GM19452 (cell line): ENCODE data around the gene FKBP2.

Experiments used
- ATAC-seq: cut with Tn5 transposase; IDR thresholded peaks from one replicate; pipeline ENCODE4 v1.9.1; 2021; ENCODE audit not compliant: unreplicated experiment

Gene FKBP2

DNA sequence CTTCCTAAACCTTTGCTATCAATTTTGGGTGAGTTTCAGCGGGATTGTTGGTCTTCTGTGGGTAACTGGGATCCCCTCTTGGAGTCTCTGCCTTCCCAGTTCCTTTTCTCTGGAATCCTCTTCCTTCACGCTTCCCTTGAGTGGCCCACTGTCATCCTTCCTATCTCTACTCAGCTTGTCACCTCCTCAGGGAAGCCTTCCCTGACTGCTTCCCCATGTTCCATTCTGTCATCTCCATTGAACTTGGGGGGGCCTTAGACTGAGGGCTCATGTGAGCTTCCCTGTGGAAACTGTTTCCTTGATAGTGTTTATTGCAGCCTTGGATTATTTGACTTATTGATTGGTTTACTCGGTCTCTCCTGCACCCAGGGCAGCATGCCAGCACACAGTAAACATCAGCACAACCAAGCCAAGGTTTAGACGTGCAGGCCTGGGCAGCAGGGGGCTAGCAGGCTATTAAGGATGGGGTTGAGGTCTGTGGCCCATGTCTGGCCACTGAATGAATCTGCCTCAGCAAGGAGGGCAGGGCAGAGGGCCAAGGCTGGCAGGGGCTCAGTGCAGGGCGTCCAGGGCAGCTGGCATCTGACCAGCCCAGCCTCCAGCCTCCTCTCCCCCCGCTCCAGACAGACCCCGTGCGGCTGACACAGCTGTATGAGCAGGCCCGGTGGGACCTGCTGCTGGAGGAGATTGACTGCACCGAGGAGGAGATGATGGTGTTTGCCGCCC, 22.1 kb upstream of the FKBP2 start:
- no peak for ATAC-seq

DNA sequence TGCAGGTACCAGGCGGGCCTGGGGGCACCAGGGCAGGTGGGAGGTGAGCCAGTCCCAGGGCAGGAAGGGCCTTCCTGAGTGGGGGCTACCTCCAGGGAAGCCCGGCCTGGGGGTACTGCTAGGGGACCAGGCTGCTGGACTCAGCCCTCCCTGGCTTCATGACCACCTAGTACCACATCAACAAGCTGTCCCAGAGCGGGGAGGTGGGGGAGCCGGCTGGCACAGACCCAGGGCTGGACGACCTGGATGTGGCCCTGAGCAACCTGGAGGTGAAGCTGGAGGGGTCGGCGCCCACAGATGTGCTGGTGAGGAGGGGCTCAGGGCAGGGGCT, 21.6 kb upstream of the FKBP2 start:
- no peak for ATAC-seq

DNA sequence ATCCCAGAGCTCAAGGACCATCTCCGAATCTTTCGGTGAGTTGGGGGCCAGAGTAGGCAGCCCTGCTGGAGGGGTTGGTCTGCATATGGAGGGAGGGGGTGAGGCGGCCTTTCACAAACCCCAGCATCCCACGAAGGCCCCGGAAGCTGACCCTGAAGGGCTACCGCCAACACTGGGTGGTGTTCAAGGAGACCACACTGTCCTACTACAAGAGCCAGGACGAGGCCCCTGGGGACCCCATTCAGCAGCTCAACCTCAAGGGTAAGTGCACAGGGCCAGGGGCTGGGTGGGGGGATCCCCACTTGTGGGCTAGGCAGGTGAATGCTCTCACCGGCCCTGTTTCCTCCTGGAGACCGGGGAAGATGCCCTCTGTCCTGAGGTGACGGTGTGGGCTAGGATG, 21.1 kb upstream of the FKBP2 start:
- no peak for ATAC-seq

DNA sequence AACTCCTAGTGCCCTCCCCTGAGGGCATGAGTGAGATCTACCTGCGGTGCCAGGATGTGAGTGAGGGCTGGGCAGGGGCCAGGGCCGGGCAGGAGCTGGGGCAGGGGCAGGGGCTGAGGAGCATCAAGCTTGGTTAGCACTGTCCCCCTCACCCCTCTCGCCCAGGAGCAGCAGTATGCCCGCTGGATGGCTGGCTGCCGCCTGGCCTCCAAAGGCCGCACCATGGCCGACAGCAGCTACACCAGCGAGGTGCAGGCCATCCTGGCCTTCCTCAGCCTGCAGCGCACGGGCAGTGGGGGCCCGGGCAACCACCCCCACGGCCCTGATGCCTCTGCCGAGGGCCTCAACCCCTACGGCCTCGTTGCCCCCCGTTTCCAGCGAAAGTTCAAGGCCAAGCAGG, 20.6 kb upstream of the FKBP2 start:
- no peak for ATAC-seq

DNA sequence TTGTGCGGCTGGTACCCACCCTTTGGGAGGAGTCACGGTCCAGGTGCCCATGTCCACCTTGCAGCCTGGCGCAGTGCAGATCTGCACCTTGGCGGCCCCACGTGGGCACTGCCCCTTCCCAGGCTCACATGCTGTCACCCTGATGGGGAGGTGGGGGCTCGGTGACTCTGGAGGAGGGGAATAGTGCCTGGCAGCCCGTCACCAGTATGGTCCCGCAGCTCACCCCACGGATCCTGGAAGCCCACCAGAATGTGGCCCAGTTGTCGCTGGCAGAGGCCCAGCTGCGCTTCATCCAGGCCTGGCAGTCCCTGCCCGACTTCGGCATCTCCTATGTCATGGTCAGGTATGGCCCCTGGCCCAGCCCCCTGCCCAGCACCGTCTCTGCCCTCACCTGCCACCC, 20.1 kb upstream of the FKBP2 start:
- no peak for ATAC-seq

DNA sequence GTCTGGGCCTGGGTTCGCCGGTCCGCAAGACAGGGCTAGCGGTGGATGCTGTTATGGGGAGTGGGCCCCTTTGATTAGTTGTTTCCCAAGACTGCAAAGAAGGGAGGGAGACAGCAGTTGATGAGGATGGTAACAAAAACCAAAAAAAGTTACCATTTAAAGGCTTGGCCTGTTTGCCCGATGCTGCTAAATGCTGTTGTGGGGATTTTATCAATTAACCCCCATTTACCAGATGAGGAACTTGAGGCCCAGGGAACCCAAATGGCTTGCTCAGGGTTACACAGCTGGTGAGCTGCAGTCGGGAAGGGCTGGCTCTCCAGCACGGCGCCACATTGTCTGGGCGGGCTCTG, 18.3 kb upstream of the FKBP2 start:
- no peak for ATAC-seq

DNA sequence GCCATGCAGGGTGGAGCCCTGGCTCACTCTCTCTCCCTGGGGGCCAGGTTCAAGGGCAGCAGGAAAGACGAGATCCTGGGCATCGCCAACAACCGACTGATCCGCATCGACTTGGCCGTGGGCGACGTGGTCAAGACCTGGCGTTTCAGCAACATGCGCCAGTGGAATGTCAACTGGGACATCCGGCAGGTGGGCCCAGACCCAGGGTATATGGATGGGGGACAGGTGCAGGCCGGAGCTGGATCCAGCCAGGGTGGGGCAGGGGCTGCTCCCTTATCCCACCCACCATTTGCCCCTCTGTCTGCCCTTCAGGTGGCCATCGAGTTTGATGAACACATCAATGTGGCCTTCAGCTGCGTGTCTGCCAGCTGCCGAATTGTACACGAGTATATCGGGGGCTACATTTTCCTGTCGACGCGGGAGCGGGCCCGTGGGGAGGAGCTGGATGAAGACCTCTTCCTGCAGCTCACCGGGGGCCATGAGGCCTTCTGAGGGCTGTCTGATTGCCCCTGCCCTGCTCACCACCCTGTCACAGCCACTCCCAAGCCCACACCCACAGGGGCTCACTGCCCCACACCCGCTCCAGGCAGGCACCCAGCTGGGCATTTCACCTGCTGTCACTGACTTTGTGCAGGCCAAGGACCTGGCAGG, 17.8 kb upstream of the FKBP2 start:
- ATAC-seq = no peak

DNA sequence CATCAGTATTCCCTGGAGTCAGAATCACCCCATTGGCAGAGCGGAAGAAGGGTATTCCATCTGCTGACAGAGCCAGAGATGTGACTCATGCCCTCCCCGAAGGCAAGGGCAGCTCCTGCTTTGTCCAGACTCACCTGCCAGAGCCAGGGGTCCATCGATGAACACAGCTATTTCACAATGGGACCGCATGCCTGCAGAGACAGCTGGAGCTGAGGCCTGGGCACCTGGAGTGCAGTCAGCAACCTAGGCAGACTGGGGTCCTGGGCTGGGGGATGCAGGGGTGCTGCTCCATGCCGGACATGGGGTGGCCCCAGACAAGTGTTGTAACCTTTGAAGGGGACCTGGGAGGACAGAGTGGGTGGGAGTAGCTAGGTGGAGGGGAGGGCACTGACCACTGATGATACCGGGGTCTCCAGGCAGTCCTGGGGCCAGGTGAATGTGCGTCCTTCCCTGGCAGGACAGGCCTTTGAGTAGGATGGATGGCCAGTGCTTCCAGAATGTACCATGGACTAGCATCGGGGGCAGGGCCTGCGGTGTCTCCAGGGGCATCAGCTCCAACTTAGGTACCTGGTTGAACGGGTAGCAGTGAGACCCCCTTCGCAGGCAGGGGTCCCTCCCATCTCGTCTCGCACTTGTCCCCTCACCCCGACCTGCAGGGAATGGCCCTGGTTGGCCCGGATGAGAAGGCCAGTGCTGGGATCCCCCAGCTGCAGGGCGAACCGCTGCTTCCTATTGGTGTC, 16.6 kb upstream of the FKBP2 start:
- ATAC-seq = no peak

DNA sequence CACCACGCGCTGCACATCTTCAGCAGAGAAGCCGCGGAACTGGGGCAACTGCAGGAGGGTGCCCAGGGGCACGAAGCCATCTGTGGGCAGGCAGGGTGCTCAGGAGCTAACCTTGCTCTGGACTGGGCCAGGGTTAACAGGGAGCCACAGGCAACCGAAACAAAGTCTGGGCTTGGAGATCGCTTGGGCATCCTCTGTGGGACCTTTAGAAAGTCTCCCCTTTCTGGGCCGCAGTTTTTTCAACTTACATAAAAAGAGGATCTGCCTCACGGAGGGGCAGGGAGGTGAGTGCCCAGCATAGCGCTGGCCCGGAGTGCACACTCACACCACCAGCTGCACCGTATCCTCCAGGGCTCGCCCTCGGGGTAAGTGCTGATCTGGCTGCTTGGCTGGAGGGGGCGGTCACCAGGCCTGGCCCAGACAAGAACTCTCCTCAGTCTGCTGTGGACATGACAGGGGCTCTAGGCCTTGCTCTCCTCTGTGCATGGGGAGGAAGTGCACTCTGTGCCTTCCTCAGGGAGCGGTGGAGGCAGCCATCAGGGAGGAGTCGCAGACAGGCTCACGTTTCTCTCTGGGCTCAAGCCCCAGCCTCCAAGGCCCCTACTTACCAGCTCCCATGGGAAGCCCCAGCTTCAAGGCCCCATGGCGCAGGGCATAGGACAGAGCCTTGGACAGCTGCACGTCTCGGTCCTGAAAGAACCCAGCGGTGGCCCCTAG, 15.8 kb upstream of the FKBP2 start:
- no peak for ATAC-seq

DNA sequence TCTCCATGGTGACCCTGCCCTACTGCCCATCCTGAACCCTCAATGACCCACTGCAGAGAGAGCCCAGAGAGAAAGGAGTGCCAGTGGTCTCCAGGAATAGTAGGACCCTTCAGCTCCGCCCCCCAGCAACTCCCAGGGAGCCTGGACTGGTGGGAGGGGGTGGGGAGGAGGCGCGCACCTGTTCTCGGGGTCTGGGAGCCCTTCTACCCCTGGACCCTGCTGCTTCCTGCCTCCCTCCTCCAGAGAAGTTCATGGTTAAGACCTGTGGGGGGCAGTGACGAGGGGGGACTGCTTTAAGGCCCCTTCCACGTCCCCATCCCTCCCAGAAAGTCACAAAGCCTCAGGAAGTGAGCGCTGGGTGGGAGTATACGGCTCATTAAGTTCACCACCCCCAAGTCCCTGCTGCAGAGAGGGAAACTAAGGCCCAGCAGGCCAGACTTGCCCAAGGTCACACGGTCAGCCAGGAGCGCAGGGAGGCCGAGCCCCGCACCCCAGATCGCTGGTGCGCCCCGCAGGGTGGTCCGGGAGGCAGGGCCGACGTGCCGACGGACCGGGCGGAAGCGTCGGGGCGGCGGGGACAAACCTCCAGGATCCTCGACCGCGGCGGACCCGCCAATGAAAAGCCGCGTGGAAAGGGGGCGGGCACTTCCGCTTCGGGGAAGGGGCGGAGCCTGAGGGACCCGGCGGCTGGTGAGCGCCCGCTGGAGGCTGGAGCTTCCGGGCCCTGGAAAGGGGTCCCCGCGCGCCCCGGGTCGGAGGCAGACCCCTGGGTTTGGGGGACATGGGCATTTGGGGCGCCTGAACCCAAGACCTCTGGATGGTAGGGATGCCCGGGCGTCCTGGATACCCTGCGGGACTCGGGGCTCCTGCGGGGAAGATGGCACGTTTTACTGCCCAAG, 15.0 kb upstream of the FKBP2 start, which contains the start of the genes NUDT22 and TRPT1:
NUDT22 (plus strand) TSS at position 667 of the 899 bp plus-strand sequence. CDS start 379 bp downstream, outside the sequence.
TRPT1 (minus strand) TSS at position 579 of the 899 bp plus-strand sequence; CDS start at position 253, 326 bp downstream.
- peak; percentile 49 for ATAC-seq

DNA sequence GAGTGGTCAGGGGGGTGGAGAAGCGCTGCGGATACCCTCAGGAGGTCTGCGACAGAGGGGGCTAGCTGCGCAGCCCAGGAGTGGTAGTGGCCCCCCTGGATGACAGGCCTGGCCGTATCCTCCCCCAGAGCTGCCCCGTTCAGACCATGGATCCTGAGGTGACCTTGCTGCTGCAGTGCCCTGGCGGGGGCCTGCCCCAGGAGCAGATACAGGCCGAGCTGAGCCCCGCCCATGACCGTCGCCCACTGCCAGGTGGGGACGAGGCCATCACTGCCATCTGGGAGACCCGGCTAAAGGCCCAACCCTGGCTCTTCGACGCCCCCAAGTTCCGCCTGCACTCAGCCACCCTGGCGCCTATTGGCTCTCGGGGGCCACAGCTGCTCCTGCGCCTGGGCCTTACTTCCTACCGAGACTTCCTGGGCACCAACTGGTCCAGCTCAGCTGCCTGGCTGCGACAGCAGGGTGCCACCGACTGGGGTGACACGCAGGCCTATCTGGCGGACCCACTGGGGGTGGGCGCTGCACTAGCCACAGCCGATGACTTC, 14.3 kb upstream of the FKBP2 start:
- no peak for ATAC-seq

DNA sequence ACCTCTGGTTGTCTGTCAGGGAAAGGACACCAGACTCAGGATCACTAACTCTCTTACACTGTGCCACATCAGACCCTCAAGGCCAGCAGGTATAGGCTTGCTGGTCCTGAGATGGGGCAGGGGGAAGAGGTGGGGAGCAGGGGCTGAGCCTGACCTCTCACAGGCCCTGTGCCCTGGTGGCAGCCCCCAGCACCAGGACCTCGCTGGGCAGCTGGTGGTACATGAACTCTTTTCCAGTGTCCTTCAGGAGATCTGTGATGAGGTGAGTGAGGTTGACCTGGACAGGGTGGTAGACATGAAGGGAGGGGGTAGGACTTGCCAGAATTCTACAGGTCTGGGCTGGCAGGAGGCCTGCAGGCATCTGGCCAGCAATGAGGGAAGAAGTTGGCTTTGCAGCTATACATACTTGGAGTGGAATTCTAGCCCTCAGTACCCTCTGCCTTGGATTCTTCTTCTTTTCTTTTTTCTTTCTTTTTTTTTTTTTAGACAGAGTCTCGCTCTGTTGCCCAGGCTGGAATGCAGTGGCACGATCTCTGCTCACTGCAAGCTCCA, 13.4 kb upstream of the FKBP2 start:
- ATAC-seq = no peak

DNA sequence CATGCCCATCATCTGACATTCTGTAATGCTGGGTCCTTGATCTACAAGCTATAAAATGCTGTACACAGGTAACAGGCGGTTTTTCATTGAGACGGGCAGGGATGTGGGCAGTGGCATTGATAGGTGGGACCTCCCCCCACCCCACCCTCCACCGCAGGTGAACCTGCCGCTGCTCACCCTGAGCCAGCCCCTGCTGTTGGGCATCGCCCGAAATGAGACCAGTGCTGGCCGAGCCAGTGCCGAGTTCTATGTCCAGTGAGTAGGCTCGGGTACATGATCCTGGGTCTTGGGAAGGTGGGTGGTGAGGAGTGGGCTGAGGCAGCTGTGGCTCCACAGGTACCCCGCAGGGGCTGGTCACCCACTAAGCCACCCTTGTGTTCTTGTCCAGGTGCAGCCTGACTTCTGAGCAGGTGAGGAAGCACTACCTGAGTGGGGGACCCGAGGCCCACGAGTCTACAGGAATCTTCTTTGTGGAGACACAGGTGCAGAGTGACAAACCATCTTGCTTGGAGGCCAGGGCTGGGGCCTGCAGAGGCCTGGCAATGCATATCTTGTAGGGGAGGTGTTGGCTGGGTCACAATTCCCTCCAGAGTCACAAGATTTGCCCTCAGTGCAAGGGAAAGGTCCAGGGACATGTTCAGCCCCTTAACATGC, 11.7 kb upstream of the FKBP2 start:
- ATAC-seq = no peak

DNA sequence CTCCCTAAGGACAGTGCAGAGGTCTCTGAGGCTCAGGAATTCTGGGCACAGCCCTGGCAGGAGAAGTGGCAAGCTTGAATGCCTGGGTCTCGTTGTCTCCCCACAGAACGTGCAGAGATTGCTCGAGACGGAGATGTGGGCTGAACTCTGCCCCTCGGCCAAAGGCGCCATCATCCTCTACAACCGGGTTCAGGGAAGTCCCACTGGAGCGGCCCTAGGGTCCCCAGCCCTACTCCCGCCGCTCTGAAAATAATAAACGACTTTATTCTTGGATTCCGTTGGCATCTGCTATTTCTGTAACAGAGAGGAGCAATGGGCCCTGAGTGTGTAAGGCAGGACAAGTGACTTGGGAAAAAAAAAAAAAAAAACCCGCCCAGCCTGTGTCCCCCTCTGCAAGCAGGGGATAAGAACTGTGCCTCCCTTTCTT, 11.1 kb upstream of the FKBP2 start:
- no peak for ATAC-seq

DNA sequence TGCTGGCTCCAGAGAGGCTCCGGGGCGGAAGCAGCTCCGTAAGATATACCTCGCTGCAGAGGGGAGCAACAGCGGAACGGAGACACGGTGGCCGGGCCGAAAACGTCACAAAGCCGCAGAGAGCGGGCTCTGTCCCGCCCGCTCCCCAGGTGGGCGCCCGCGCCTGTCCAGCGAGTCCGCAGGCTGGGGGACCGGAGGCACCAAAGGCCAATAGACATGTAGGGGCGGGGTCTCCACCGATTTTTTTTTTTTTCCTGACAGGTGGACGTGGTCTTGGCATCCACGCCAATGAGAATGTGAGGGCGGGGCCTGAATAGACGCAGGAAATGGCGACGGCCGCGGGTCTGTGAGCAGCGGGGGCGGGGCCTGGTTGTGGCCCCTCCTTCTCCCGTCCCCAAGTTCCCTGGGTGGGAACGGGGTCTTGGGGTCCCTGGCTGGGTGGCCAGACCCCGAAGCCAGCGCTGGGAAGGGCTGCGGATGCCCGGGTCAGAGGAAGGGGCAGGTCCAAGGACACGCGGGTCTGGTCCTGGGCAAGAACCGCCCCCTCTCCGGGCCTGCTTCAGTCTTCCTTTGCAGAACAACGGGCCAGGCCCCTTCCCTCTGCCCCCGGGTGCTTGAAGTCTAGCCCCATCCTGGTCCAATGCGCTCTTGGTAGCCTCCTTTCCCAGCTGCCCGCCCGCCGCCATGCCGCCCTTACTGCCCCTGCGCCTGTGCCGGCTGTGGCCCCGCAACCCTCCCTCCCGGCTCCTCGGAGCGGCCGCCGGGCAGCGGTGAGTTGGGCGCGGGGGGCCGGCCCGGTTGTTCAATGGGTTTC, 10.5 kb upstream of the FKBP2 start, which contains the start of gene DNAJC4:
DNAJC4 (plus strand) TSS at position 378 of the 814 bp plus-strand sequence; CDS start at position 685, 307 bp downstream.
- peak; percentile 55 for ATAC-seq

DNA sequence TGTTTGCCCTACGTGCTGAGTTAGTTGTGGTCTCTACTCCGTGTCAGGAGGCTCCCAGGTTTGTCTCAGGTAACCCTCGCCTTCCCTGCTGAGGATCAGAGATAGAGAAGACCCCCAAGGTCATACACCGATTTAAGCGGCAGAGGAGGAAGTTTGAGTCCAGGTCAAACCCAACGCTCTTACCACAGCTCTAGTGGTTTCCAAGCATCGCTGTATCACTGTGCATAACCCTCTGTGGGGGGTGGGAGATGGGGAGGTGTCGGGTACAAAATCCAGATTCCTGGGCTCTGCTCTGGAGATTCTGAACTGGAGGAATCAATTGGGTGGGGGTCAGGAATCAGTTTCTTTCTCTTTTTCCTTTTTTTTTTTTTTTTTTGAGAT, 9.9 kb upstream of the FKBP2 start:
- ATAC-seq = no peak

DNA sequence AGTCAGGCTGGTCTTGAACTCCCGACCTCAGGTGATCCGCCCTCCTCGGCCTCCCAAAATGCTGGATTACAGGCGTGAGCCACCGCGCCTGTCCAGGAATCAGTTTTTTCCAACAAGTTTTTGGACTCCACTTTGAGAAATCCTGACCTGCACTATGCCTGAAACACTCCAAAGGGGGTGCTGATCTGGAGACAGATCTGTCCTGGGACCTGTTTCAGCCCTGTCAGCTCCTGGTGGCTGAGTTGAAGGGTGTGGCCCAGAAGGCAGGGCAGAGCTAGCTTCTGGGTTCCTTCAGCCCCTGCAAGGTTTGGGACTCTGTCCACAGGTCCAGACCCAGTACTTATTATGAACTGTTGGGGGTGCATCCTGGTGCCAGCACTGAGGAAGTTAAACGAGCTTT, 9.3 kb upstream of the FKBP2 start:
- no peak for ATAC-seq

DNA sequence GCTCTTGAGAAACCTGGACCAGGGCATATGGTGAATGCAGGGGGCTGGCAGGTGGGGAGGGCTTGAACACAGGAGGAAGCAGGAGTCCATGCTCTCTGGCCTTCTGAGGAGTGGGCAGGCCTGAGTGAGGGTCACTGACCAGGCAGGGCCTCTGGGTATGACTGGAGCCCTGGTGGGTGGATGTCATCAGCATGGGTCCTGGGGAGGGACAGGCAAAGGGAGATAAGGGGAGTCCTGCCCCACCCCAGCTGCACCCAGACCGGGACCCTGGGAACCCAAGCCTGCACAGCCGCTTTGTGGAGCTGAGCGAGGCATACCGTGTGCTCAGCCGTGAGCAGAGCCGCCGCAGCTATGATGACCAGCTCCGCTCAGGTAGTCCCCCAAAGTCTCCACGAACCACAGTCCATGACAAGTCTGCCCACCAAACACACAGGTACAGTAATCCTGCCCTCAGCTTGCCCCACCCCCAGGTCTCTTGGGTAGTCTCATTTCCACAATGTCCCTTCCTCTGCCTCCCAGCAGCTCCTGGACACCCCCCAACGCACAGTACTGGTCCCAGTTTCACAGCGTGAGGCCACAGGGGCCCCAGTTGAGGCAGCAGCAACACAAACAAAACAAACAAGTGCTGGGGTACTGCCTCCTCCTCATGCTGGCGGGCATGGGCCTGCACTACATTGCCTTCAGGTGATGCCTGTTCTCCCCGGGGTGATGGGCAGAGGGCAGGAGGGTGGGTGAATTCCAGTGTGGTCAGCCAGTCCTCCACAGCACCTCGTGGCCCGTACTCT, 8.5 kb upstream of the FKBP2 start:
- no peak for ATAC-seq
